ENCODE results near the gene SLC49A4. TPM values are rescaled to one million over a fixed set of nuclear protein-coding genes. Genes with fewer than 3 reads are reported as not detected.

The SLC49A4 gene
- total and polyA plus RNA-seq, 2 of the 8 experiments (the other 6 are each of a cell fraction or from before 2014, with no cell fraction given): 9.5 to 10.2 TPM

GRCh38 chr3:122758877-122759560, 35.9 kb upstream of the SLC49A4 start:
- H3K36me3 ChIP-seq (ENCODE audit: control insufficient read depth in 2 of 4, insufficient read depth in 4 of 4, low read length in 3 of 4): peaks cover 0 to 7% (median 3%) of the 10 kb centered on the region in 4 experiments; a peak in 4 of 8 replicates
- FAIRE-seq (no peak), DNase-seq (ENCODE audit: low read depth in 1 of 2, low spot score in 2 of 2) (no peak)
- no peak overlapping the region for H3K23ac ChIP-seq (ENCODE audit: insufficient read length)
- H3K27ac ChIP-seq (ENCODE audit: low read depth, low read length): no peak overlapping the region
- H4K20me1 ChIP-seq (replicated peaks in 1 of 2; ENCODE audit: control insufficient read depth in 1 of 2, insufficient read depth in 2 of 2, low read length in 2 of 2): no peaks in the 10 kb centered on the region
- H2BK20ac ChIP-seq (ENCODE audit: low read length): no peak overlapping the region
- H2BK12ac ChIP-seq (ENCODE audit: low read depth, low read length): no peak overlapping the region; the same call in 1 of the 2 replicates
- H2AFZ ChIP-seq (ENCODE audit: low read length): no peak overlapping the region
- H3K79me1 ChIP-seq (ENCODE audit: low read depth, low read length): no peaks in the 10 kb centered on the region
- H2BK120ac ChIP-seq (replicated peaks; ENCODE audit: low read depth, low read length): no peak overlapping the region
- ChIA-PET CTCF (ENCODE audit: partially characterized antibody) (interaction anchor here (0.6 to 1.5 kb wide), 7 partner anchors 11 to 185 kb away, joined by 3 to 4 read pairs (median 3); no protein-coding TSS in a partner anchor), POLR2A (ENCODE audit: partially characterized antibody) (interaction anchor here (0.7 kb wide), 1 partner anchor 260 kb away, joined by 3 read pairs; no protein-coding TSS in a partner anchor)
- H3K4me1 ChIP-seq (replicated peaks in 1 of 4; ENCODE audit: control insufficient read depth in 3 of 4, insufficient read depth in 4 of 4, low read length in 3 of 4): peaks cover 0 to 11% (median 8%) of the 10 kb centered on the region in 4 experiments; a peak in 4 of 7 replicates
- H4K91ac ChIP-seq (replicated peaks; ENCODE audit: insufficient read length, low read length): no peak overlapping the region
- H2BK5ac ChIP-seq (ENCODE audit: low read depth, low read length): no peak overlapping the region
- H3K14ac ChIP-seq (ENCODE audit: insufficient read length): no peak overlapping the region
- 88% methylated on average over 3 of the region's 3 CpGs; no CpG with 5 or more reads in 1 of the 2 experiments for WGBS, 2 experiments (ENCODE audit: extremely low coverage in 1 of 2, insufficient coverage in 1 of 2, insufficient read length in 1 of 2, insufficient replicate concordance in 2 of 2, low coverage in 1 of 2, low lambda C conversion rate in 2 of 2, missing lambda C conversion rate in 1 of 2)
- H3K9ac ChIP-seq (replicated peaks in 1 of 4; ENCODE audit: extremely low read depth in 1 of 4, low read depth in 3 of 4, low read length in 3 of 4): no peak overlapping the region
- no peaks in the 10 kb centered on the region for H3K23me2 ChIP-seq (ENCODE audit: low read depth, low read length)
- H3K4ac ChIP-seq (replicated peaks; ENCODE audit: insufficient read length, low read depth, low read length): no peak overlapping the region
- H3K4me2 ChIP-seq (ENCODE audit: insufficient read depth in 1 of 2, low read depth in 2 of 2, low read length in 2 of 2): no peak overlapping the region
- no peak overlapping the region for H3K56ac ChIP-seq (replicated peaks; ENCODE audit: insufficient read length, low read depth, low read length)
- no peak overlapping the region for H4K5ac ChIP-seq (ENCODE audit: insufficient read length, low read depth, low read length)
- H3K27me3 ChIP-seq (replicated peaks in 1 of 4; ENCODE audit: control insufficient read depth in 3 of 4, extremely low read depth in 1 of 4, insufficient read depth in 3 of 4, low read length in 3 of 4): no peaks in the 10 kb centered on the region
- H2BK15ac ChIP-seq (ENCODE audit: low read length): no peak overlapping the region
- H3K18ac ChIP-seq (ENCODE audit: extremely low read depth, low read length): no peak overlapping the region
- H3K9me3 ChIP-seq (ENCODE audit: insufficient read depth in 2 of 2, low read depth in 1 of 2, low read length in 1 of 2): no peaks in the 10 kb centered on the region
- no peak overlapping the region for H3K4me3 ChIP-seq (ENCODE audit: extremely low read depth in 1 of 4, insufficient read depth in 2 of 4, low read depth in 3 of 4, low read length in 4 of 4)
- H2AK5ac ChIP-seq (ENCODE audit: low read depth, low read length): no peak overlapping the region
- H4K8ac ChIP-seq (ENCODE audit: extremely low read depth, insufficient read depth, low read length): no peak overlapping the region
- H3K79me2 ChIP-seq (ENCODE audit: control insufficient read depth in 1 of 2, insufficient read depth in 2 of 2, low read length in 2 of 2): no peaks in the 10 kb centered on the region
- TF ChIP-seq KDM5A (IDR thresholded peaks at IDR 0.05; ENCODE audit: low read length) (no peak), BACH1 (IDR thresholded peaks at IDR 0.05; ENCODE audit: low read length) (no peak), NRF1 (IDR thresholded peaks at IDR 0.05; ENCODE audit: low read depth, low read length) (no peak), SP1 (IDR thresholded peaks at IDR 0.05; ENCODE audit: low read depth, low read length) (no peak), TBP (IDR thresholded peaks at IDR 0.05; ENCODE audit: low read depth, low read length) (no peak), JUND (IDR thresholded peaks at IDR 0.05; ENCODE audit: low read length) (no peak), CBX5 (IDR thresholded peaks at IDR 0.05; ENCODE audit: low read depth, low read length) (no peak), HDAC6 (IDR thresholded peaks at IDR 0.05; ENCODE audit: low read depth, low read length) (no peak)
- TF ChIP-seq, protein P1, sequence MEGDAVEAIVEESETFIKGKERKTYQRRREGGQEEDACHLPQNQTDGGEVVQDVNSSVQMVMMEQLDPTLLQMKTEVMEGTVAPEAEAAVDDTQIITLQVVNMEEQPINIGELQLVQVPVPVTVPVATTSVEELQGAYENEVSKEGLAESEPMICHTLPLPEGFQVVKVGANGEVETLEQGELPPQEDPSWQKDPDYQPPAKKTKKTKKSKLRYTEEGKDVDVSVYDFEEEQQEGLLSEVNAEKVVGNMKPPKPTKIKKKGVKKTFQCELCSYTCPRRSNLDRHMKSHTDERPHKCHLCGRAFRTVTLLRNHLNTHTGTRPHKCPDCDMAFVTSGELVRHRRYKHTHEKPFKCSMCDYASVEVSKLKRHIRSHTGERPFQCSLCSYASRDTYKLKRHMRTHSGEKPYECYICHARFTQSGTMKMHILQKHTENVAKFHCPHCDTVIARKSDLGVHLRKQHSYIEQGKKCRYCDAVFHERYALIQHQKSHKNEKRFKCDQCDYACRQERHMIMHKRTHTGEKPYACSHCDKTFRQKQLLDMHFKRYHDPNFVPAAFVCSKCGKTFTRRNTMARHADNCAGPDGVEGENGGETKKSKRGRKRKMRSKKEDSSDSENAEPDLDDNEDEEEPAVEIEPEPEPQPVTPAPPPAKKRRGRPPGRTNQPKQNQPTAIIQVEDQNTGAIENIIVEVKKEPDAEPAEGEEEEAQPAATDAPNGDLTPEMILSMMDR (IDR thresholded peaks at IDR 0.05; ENCODE audit: control extremely low read depth in 1 of 3, insufficient read depth in 1 of 3, low read depth in 1 of 3, low read length in 3 of 3): no peak

Measured in H1 (cell line).